ENCODE results near the gene ZIC2. TPM values are rescaled to one million over a fixed set of nuclear protein-coding genes. Genes with fewer than 3 reads are reported as not detected.

ZIC2 gene
- total RNA-seq, 4 donors from 2014 or later = not detected

- DNase-seq = no peak
- Histone ChIP-seq H3K9me3 (no peaks in the 10 kb centered on the region), H3K36me3 (no peaks in the 10 kb centered on the region), H3K27me3 (peaks cover 60 to 76% of the 10 kb centered on the region in 2 donors), H3K4me3 (no peak overlapping the region), H3K27ac (no peak overlapping the region), H3K4me1 (peaks cover 0 to 22% of the 10 kb centered on the region in 2 donors)
- TF ChIP-seq POLR2A (IDR thresholded peaks at IDR 0.05) (no peak), CTCF (IDR thresholded peaks at IDR 0.05) (no peak)
- intact Hi-C loops (cut with DNase I; ENCODE audit: low total_unique reads) = no loop called here
Observed at GRCh38 chr13:99973163-99973807, 8.3 kb upstream of the ZIC2 start.

GRCh38 chr13:99973808-99974185 lies 7.8 kb upstream of the ZIC2 start:
- Histone ChIP-seq H3K27me3 (peaks cover 59 to 79% of the 10 kb centered on the region in 2 donors), H3K9me3 (no peaks in the 10 kb centered on the region), H3K4me3 (no peak overlapping the region), H3K36me3 (no peaks in the 10 kb centered on the region), H3K4me1 (peaks cover 0 to 17% of the 10 kb centered on the region in 2 donors), H3K27ac (no peak overlapping the region)
- TF ChIP-seq POLR2A (IDR thresholded peaks at IDR 0.05) = no peak
- no peak for DNase-seq
- intact Hi-C loops (cut with DNase I; ENCODE audit: low total_unique reads) = no loop called here

GRCh38 chr13:99974296-99974938 lies 7.2 kb upstream of the ZIC2 start:
- H3K27ac ChIP-seq = no peak overlapping the region
- H3K9me3 ChIP-seq = no peaks in the 10 kb centered on the region
- no peak overlapping the region for H3K4me3 ChIP-seq
- intact Hi-C loops (cut with DNase I; ENCODE audit: low total_unique reads) = no loop called here
- no peak for TF ChIP-seq CTCF (IDR thresholded peaks at IDR 0.05)
- no peak for TF ChIP-seq POLR2A (IDR thresholded peaks at IDR 0.05)
- H3K4me1 ChIP-seq = peaks cover 0 to 17% of the 10 kb centered on the region in 2 donors
- H3K36me3 ChIP-seq = no peaks in the 10 kb centered on the region
- peak in 1 of 2 donors; percentile 2 for DNase-seq
- peaks cover 59 to 79% of the 10 kb centered on the region in 2 donors for H3K27me3 ChIP-seq

GRCh38 chr13:99974939-99975561 lies 6.5 kb upstream of the ZIC2 start:
- H3K9me3 ChIP-seq = no peaks in the 10 kb centered on the region

GRCh38 chr13:99975626-99976025 lies 6.0 kb upstream of the ZIC2 start:
- no peaks in the 10 kb centered on the region for H3K36me3 ChIP-seq
- no peak overlapping the region for H3K4me3 ChIP-seq
- peak in 1 of 2 donors; percentile 3 for DNase-seq
- TF ChIP-seq POLR2A (IDR thresholded peaks at IDR 0.05) (no peak), CTCF (IDR thresholded peaks at IDR 0.05) (no peak)
- intact Hi-C loops (cut with DNase I; ENCODE audit: low total_unique reads) = no loop called here
- H3K27me3 ChIP-seq = peaks cover 62 to 85% of the 10 kb centered on the region in 2 donors
- peaks cover 0 to 22% of the 10 kb centered on the region in 2 donors for H3K4me1 ChIP-seq
- H3K9me3 ChIP-seq = no peaks in the 10 kb centered on the region
- H3K27ac ChIP-seq = no peak overlapping the region

More at GRCh38 chr13:99974939-99975561, 6.5 kb upstream of the ZIC2 start:
- H3K36me3 ChIP-seq = no peaks in the 10 kb centered on the region
- peaks cover 0 to 19% of the 10 kb centered on the region in 2 donors for H3K4me1 ChIP-seq
- no peak overlapping the region for H3K4me3 ChIP-seq
- intact Hi-C loops (cut with DNase I; ENCODE audit: low total_unique reads) = no loop called here
- peaks cover 59 to 84% of the 10 kb centered on the region in 2 donors for H3K27me3 ChIP-seq
- TF ChIP-seq POLR2A (IDR thresholded peaks at IDR 0.05) = no peak
- no peak for TF ChIP-seq CTCF (IDR thresholded peaks at IDR 0.05)
- H3K27ac ChIP-seq = no peak overlapping the region
- peak in 1 of 2 donors; percentile 7 for DNase-seq
